Measurements from ENCODE around the gene NTRK3.

DNA sequence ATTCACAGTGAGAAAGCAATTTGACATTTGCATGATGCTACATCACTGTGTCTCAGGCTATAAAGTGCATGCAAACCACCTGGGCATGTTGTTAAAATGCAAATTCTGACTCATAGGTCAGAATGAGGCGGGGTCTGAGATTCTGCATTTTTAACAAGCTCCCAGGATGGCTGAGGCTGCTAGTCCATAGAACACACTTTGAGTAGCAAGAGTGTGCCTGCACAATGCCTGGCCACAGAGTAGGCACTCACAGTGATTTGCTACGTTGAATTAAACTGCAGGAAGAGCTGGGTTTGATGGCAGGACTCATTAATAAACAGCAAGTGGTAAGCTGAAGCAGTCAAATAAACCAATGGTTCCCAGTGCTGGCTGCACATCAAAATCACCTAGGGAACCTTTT, 48.1 kb downstream of the NTRK3 start:
- TF ChIP-seq POLR2A (IDR thresholded peaks at IDR 0.05; ENCODE audit: low read length), result no peak
- TF ChIP-seq GATA1 (IDR thresholded peaks at IDR 0.05; ENCODE audit: low read depth, low read length), result no peak

All from erythroblast (primary cell).